Measurements from ENCODE around the gene DAND5.
"Not testable (repeated sequence)": the region's sequence is repeated elsewhere in the genome, so short reads cannot be mapped to it uniquely, and the experiment has no call there.

DAND5 gene

DNA sequence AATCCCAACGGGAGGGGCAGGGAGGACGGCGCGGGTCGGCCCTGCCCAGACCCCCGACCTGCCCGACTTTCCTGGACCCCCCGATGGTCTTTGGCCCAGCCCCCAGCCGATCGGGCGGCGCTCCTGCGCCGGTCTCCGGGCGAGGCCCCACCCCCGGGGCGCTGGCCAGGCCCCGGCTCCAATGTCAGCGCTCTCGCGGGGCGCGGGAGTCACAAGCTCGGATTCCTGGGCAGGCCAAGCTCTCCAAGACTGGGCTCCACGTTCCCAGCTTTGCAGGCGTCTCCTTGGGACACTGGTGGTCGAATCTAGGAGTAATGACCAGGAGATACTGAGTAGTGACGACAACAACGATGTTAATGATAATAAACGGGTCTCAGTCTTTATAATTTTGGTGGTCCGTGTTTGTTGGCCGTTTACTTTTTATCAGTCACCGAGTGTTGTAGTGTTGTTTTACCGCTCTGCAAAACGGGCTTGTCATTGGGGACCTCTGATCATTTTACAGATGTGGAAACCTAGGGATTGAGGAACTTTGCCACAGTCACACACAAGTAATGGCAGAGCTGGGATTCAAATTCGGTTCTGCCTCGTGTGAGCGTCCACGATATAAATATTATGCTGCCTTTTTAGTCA, 23.2 kb upstream of the DAND5 start:
- peak in 1 of 2 donors; percentile 48 for DNase-seq (ENCODE audit: low read depth in 2 of 2)

GRCh38 chr19:12946731-12947496, 22.5 kb upstream of the DAND5 start:
- DNase-seq (ENCODE audit: low read depth in 2 of 2): no peak

GRCh38 chr19:12947702-12948611, 21.4 kb upstream of the DAND5 start:
- no peak for DNase-seq (ENCODE audit: low read depth in 2 of 2)

DNA sequence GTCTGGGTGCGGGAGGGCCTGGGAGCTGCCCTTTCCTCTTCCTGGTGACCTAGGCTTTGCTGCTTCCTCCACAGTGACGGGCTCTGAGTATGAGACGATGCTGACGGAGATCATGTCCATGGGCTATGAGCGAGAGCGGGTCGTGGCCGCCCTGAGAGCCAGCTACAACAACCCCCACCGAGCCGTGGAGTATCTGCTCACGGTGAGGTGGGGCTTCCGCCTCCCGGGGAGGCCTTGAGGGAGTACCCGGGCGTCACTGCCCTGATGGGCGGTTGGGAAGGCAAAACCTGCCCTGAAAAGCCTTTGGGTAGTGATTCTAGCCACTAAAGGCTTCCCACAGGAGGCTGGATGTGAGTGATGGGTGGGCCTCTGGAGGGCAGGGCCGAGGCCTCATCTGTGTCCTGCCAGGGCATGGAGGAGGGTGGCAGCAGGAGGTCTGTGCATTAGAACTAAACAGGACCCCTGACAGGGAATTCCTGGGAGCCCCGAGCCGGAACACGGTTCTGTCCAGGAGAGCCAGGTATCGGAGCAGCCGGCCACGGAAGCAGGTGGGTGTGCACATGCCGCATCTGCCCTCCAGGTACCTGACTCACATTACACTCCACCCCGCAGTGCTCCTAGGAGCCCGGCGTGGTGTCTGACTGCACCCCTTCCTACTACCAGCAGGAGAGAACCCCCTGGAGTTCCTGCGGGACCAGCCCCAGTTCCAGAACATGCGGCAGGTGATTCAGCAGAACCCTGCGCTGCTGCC, 20.6 kb upstream of the DAND5 start:
- no peak for DNase-seq (ENCODE audit: low read depth in 2 of 2)

DNA sequence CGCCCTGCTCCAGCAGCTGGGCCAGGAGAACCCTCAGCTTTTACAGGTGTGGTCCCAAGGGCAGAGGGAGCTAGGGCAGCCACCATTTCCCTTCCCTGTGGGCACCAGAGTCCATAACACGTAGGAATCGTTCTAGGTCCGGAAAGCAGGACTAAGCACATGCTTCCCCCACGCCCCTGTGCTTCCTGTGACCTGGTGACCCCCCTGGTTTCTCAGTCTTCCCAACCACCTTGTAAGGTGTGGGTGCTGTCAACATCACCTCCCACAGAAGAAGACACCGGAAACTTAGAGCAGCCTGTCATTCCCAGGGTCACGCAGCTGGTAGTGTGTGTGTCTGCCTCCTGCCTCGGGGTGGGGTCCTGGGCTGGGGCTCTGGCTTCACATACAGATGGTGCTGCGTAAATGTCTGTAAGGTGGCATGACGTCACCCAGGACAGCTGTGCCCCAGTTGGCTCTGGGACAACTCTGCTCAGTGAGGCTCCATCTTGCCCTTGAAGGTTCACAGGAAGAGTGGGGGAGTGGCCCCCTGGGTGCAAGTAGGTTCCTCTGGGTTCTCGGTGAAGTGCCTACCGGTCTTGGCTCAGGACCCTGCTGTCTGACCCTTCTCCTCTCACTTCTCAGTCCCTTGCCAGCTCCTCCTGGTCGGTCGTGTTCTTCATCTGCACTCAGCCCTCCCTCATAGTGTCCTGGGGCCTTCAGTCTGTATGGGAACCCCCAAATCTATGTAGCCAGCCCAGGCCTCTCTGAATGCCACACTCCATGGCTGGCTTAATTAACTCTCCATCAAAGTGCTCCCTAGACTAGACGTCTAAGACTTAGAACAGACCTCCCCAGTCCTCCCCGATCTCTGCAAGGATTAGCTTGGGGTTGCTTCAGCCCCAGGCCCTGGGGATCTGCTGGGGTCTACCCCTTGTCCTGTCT, 19.8 kb upstream of the DAND5 start:
- DNase-seq (ENCODE audit: low read depth in 2 of 2): no peak

DNA sequence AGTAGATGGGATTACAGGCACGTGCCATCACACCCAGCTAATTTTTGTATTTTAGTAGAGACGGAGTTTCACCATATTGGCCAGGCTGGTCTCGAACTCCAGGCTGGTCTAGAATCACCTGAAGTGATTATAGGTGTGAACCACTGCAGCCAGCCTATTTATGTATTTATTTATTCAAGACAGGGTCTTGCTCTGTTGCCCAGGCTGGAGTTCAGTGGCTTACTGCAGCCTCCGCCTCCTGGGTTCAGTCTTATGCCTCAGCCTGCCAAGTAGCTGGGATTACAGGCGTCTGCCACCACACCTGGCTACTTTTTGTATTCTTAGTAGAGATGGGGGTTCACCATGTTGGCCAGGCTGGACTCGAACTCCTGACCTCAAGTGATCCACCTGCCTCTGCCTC, 17.3 kb upstream of the DAND5 start:
- not testable (repeated sequence) for DNase-seq (ENCODE audit: low read depth in 2 of 2)

GRCh38 chr19:12952488-12953137, 16.8 kb upstream of the DAND5 start:
- DNase-seq (ENCODE audit: low read depth in 2 of 2): no peak

DNA sequence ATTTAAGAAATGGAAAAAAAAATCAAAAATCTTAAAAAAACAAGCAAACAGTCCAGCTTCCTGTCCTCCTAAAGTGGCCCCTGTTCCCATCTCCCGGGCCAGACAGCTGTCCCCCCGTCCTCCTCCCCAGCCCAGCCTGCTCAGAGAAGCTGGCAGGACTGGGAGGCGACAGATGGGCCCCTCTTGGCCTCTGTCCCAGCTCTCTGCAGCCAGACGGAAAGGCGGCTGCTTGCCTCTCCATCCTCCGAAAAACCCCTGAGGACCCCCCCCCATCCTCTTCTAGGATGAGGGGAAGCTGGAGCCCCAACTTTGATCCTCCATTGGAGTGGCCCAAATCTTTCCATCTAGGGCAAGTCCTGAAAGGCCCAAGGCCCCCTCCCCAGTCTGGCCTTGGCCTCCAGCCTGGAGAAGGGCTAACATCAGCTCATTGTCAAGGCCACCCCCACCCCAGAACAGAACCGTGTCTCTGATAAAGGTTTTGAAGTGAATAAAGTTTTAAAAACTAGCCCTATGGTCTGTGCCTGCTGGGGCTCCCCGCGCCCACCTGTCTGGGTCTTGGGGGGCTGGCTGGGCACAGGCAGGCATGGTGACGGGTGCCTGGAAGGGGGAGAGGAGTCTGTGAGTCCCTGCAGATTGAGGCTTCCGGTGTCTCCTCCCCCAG, 16.1 kb upstream of the DAND5 start:
- DNase-seq (ENCODE audit: low read depth in 2 of 2): no peak

DNA sequence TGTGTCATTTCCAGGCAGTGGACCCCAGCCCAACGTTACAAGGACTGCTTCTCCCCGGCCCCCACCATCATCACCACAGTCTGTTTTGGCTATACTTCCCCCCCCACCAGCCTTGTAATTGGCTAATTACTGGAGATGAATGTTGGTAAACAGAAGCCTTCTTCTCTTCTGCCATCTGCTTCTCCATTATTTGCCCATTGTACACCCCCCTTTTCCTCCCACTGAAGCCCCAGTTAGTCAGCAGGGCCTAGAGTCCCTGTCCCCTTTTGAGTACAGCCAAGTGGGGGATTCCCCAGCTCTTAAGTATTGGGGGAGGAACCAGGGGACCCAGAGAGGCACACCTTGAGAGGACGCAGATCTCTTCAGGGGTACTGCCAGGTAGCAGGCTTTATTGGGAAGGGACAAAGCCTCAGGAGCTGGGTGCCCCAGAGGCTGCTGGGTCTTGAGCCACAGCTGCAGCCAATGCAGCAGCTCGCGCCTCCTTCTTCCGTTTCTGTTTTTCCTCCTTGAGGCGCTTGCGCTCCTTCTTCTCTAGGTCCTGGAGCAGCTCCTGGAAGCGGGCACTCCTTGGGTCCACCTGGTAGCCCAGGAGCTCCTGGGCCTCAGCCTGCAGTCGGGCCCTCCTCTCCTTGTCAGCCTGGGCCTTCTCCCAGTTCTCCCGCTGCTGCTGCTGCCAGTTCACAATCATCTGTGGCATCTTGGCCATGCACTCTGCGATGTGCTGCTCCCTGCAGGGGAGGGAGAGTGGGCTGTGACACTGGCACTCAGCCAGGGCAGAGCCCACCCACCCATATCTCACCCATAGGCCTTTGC, 15.4 kb upstream of the DAND5 start:
- DNase-seq (ENCODE audit: low read depth in 2 of 2): no peak

DNA sequence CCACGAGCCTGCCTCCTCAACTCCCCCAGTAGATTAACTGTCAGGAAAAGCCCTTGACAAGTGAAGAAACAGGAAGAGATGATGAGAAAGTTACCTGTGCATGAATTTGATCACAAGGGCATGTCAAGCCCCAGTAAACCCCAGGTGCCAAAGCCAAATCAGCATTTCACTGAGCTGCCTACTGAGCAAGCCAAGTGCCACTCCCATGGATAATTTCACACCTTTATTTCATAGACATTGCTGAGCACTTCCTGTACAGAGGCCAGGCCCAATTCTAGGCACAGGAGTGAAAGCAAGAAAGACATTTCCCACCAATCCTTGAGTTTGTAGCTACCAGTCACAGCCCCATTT, 14.8 kb upstream of the DAND5 start:
- no peak for DNase-seq (ENCODE audit: low read depth in 2 of 2)

- DNase-seq (ENCODE audit: low read depth in 2 of 2): not testable (repeated sequence)
These were observed 13.8 kb upstream of the DAND5 start for GRCh38 chr19:12955575-12955974.

GRCh38 chr19:12955996-12956395, 13.4 kb upstream of the DAND5 start:
- DNase-seq (ENCODE audit: low read depth in 2 of 2): no peak

DNA sequence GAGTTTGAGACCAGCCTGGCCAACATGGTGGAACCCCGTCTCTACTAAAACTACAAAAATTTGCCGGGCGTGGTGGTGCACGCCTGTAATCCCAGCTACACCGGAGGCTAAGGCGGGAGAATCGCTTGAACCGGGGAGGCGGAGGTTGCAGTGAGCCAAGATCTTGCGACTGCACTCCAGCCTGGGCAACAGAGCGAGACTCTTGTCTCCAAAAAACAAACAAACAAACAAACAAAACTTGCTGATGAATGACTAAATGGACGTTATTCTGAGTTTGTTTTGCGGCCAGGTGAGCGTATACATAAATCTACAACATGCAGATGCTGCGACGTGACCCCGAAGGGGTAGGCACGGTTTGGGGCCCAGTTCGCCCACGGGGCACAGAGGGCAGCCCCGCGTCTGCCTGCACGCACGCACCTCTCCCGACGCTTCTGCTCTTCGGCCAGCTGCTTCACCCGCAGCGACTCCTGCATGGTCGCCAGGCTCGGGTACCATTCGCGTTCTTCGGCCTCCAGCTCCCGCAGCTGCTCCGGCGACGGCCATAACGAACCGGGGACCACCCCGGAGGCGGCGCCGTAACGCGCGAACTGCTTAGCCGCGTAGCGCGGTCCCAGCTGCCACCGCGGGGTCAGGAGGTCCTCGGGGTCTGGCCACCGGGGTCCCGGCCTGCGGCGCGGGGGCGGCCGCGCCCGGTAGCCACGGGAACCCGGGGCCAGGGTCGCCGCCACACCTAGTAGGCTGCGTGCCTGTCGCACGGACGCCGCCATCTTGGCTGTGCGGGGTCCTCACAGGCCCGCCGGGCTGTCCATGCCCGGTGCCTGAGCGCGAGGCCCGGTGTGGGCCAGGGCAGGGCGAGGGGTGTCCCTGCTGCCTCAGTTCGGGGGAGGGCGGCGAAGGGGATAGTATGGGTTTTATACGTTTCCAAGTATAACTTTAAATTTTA, 12.7 kb upstream of the DAND5 start, which contains the start of gene GADD45GIP1:
GADD45GIP1 (minus strand) TSS at position 778 of the 943 bp plus-strand sequence; CDS start at position 767, 11 bp downstream.
- peak; percentile 59 to 78 for DNase-seq (ENCODE audit: low read depth in 2 of 2)

DNA sequence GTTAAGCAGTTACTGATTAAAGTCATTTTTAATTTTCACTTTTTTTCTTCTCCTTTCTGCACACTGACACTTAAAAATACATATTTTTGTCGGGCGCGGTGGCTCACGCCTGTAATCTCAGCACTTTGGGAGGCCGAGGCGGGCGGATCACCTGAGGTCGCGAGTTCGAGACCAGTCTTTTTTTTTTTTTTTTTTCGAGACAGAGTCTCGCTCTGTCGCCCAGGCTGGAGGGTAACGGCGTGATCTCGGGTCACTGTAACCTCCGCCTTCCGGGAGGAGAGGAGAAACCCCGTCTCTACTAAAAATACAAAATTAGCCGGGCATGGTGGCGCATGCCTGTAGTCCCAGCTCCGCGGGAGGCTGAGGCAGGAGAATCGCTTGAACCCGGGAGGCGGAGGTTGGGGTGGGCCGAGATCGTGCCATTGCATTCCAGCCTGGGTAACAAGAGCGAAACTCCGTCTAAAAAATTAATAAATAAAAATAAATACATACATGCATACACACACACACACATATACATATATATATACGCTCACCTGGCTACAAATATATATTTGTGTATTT, 11.9 kb upstream of the DAND5 start:
- DNase-seq (ENCODE audit: low read depth in 2 of 2): not testable (repeated sequence)

- DNase-seq (ENCODE audit: low read depth in 2 of 2): no peak
These were observed 9.9 kb upstream of the DAND5 start for GRCh38 chr19:12959481-12959880.

GRCh38 chr19:12965017-12965811, 4.2 kb upstream of the DAND5 start:
- peak; percentile 55 to 66 for DNase-seq (ENCODE audit: low read depth in 2 of 2)

Data from stimulated activated CD8-positive, alpha-beta memory T cell treated with anti-CD3 and anti-CD28 coated beads, Interleukin-7, amount 100 ng/mL, for 4 hours (primary cell).